HepG2 (cell line): ENCODE data around the gene CHRNB2. TPM values are rescaled to one million over a fixed set of nuclear protein-coding genes. Genes with fewer than 3 reads are reported as not detected.

Source experiments
- ATAC-seq: fragments of 200-7000 bp; cut with Tn5 transposase; 3 replicates; pipeline ENCODE4 v1.9.1; 2020; ENCODE audit warnings: mild to moderate bottlenecking, moderate library complexity
- BruUV-seq: library from RNA; stranded (reverse); fragments of 400-500 nt; replicated peaks from 2 replicates; lab custom pipeline; 2021; lab: Mats Ljungman, UMichigan
- CTCF ChIA-PET: fragments of 300-600 bp; formaldehyde crosslinking; extraction: SDS; loops from one replicate; lab custom pipeline; 2021; ENCODE audit warnings: low total read pairs, inconsistent platforms, low intra/inter-chr PET ratio; lab: Yijun Ruan, JAX
- POLR2A ChIA-PET: fragments of 350-600 bp; sonication (Branson Sonifier 250); formaldehyde crosslinking; loops from one replicate; lab custom pipeline; 2020; ENCODE audit warnings: antibody characterized with exemption, inconsistent platforms; lab: Yijun Ruan, JAX
- DNase-seq: peaks from one replicate; pipeline ENCODE4 v3.0.0-alpha.2; 2015; ENCODE audit warnings: low spot score
- FAIRE-seq: peaks from 3 replicates; lab custom pipeline; 2011; peaks lifted over from hg19 to GRCh38; lab: Jason Lieb, UNC
- H2AFZ ChIP-seq: one replicate; pipeline ENCODE4 v1.6.1; 2011; ENCODE audit warnings: low read length, inconsistent platforms
- H3K27ac ChIP-seq: fragments of 300-600 bp; 3 replicates; pipeline ENCODE4 v1.8.0; 2011; ENCODE audit warnings: mixed run types, mild to moderate bottlenecking, mixed read lengths, low read length, inconsistent platforms; ENCODE audit not compliant: insufficient read depth; ENCODE audit errors: extremely low read length
- H3K27me3 ChIP-seq, 2 experiments: fragments of 200-600 bp in 1 of 2; 2 replicates in 1 of 2; 3 replicates in 1 of 2; pipeline versions ENCODE4 v1.6.0 to v1.8.0; 2011; ENCODE audit warnings: low read length in 2 of 2, mild to moderate bottlenecking in 2 of 2, moderate library complexity in 2 of 2, inconsistent platforms in 1 of 2; ENCODE audit not compliant: insufficient read depth in 2 of 2, control insufficient read depth in 1 of 2
- H3K36me3 ChIP-seq, 2 experiments: fragments of 200-600 bp in 1 of 2; replicated peaks in 1 of 2; 2 replicates in 1 of 2; 3 replicates in 1 of 2; pipeline versions ENCODE4 v1.5.1 to v1.8.0; 2011; ENCODE audit warnings: low read length in 2 of 2, inconsistent platforms in 1 of 2; ENCODE audit not compliant: insufficient read depth in 2 of 2, control insufficient read depth in 1 of 2
- H3K4me1 ChIP-seq: 2 replicates; pipeline ENCODE4 v1.5.1; 2012; ENCODE audit warnings: low read length, inconsistent platforms; ENCODE audit not compliant: insufficient read depth
- H3K4me2 ChIP-seq: 2 replicates; pipeline ENCODE4 v1.6.0; 2011; ENCODE audit warnings: low read depth, low read length, inconsistent platforms
- H3K4me3 ChIP-seq, 3 experiments: fragments of 200-600 bp in 1 of 3; sonication (generic), shearing (Covaris generic) in 1 of 3; replicated peaks in 1 of 3; 2 replicates each; pipeline ENCODE4 v1.5.1; 2011 to 2016; ENCODE audit warnings: low read length in 3 of 3, inconsistent platforms in 2 of 3, low read depth in 2 of 3, mild to moderate bottlenecking in 2 of 3, control low read depth in 1 of 3, mixed read lengths in 1 of 3; ENCODE audit not compliant: insufficient read depth in 1 of 3
- H3K79me2 ChIP-seq: one replicate; pipeline ENCODE4 v1.6.1; 2011; ENCODE audit warnings: low read length, inconsistent platforms; ENCODE audit not compliant: insufficient read depth
- H3K9ac ChIP-seq: 2 replicates; pipeline ENCODE4 v1.6.0; 2011; ENCODE audit warnings: mild to moderate bottlenecking, low read depth, low read length, inconsistent platforms; ENCODE audit not compliant: insufficient read depth
- H3K9me3 ChIP-seq: 2 replicates; pipeline ENCODE4 v1.5.1; 2012; ENCODE audit warnings: mild to moderate bottlenecking, low read length
- H4K20me1 ChIP-seq: 2 replicates; pipeline ENCODE4 v1.6.0; 2011; ENCODE audit warnings: inconsistent platforms, mild to moderate bottlenecking, low read length, moderate library complexity; ENCODE audit not compliant: insufficient read depth
- KDM1A ChIP-seq: IDR thresholded peaks from 2 replicates; pipeline ENCODE4 v1.6.1; 2016; ENCODE audit warnings: missing compliant biosample characterization
- KLF11 ChIP-seq: IDR thresholded peaks from 2 replicates; pipeline ENCODE4 v1.6.1; 2016; ENCODE audit warnings: missing compliant biosample characterization
- NONO ChIP-seq, 2 experiments: fragments of 450-650 bp in 1 of 2; sonication (generic) in 1 of 2; formaldehyde crosslinking in 1 of 2; IDR thresholded peaks in 1 of 2; conservative IDR thresholded peaks in 1 of 2; 2 replicates each; pipeline versions ENCODE4 v1.6.1 to v1.8.0; 2017 to 2022; ENCODE audit warnings: mild to moderate bottlenecking in 1 of 2, missing genetic modification reagents in 1 of 2, moderate library complexity in 1 of 2
- SIN3A ChIP-seq: IDR thresholded peaks from 2 replicates; pipeline ENCODE4 v1.6.1; 2011; ENCODE audit warnings: low read depth, mild to moderate bottlenecking, control low read depth, low read length, borderline replicate concordance
- TEAD3 ChIP-seq: optimal IDR thresholded peaks from 2 replicates; pipeline ENCODE3; 2016; ENCODE audit warnings: borderline replicate concordance
- TEF ChIP-seq: sonication (generic); formaldehyde crosslinking; IDR thresholded peaks from 2 replicates; pipeline ENCODE4 v1.5.0; 2020; ENCODE audit warnings: missing genetic modification reagents
- THAP8 ChIP-seq: sonication (generic); formaldehyde crosslinking; IDR thresholded peaks from 2 replicates; pipeline ENCODE4 v1.5.1; 2020; ENCODE audit warnings: missing genetic modification reagents, mild to moderate bottlenecking, borderline replicate concordance
- ZFY ChIP-seq: sonication (generic); formaldehyde crosslinking; IDR thresholded peaks from 2 replicates; pipeline ENCODE4 v1.4.0; 2020; ENCODE audit warnings: missing genetic modification reagents
- ZMAT5 ChIP-seq: sonication (generic); formaldehyde crosslinking; IDR thresholded peaks from 2 replicates; pipeline ENCODE4 v1.5.0; 2020; ENCODE audit warnings: mild to moderate bottlenecking, low read depth, missing genetic modification reagents, borderline replicate concordance
- ZNF10 ChIP-seq: sonication (generic); formaldehyde crosslinking; IDR thresholded peaks from 2 replicates; pipeline ENCODE4 v1.4.0; 2020; ENCODE audit warnings: mild to moderate bottlenecking, low read depth, missing genetic modification reagents, borderline replicate concordance
- ZNF777 ChIP-seq: sonication (generic); formaldehyde crosslinking; IDR thresholded peaks from 2 replicates; pipeline ENCODE4 v1.4.0; 2020; ENCODE audit warnings: missing genetic modification reagents
- WGBS: methylation state at CpG from one replicate; pipeline ENCODE4 v1.1.6; 2017; ENCODE audit warnings: low lambda C conversion rate; 5-methylcytosine and 5-hydroxymethylcytosine counted together
- in situ Hi-C: cut with HindIII; loops from 2 replicates; pipeline ENCODE4 v1.10.0; 2017; ENCODE audit warnings: low pct_unique_long_range_greater_than_20kb; ENCODE audit not compliant: extremely low pct_ligation_motif_present
- intact Hi-C: fragments of 100-400 bp; cut with micrococcal nuclease; formaldehyde crosslinking; loops from one replicate; pipeline ENCODE4 v1.10.0; 2022; ENCODE audit not compliant: unreplicated experiment
- polyA plus RNA-seq, 8 experiments: library from polyadenylated mRNA; depleted of rRNA in 3 of 8; stranded (reverse) in 7 of 8; unstranded in 1 of 8; fragments of >200 nt; fragmentation: Illumina TruSeq in 4 of 8; extraction: Trizol in 4 of 8; gene quantifications; 2 replicates each; pipeline versions ENCODE4 v1.2.1 to v1.2.3, GENCODE V29; 2011 to 2016; ENCODE audit warnings: low read depth in 4 of 8, missing spikeins in 1 of 8, mixed read lengths in 1 of 8; ENCODE audit not compliant: insufficient read depth in 1 of 8
- total RNA-seq, 5 experiments: library from RNA; depleted of rRNA; stranded (reverse); fragments of >200 nt; fragmentation: Illumina TruSeq; extraction: Trizol; gene quantifications; 2 replicates each; pipeline ENCODE4 v1.2.3, GENCODE V29; 2016; ENCODE audit warnings: low read depth in 1 of 5

Gene CHRNB2
- total and polyA plus RNA-seq, 2 of the 13 experiments (the other 11 are each of a cell fraction or from before 2014, with no cell fraction given), result 0.03 to 0.07 TPM

DNA sequence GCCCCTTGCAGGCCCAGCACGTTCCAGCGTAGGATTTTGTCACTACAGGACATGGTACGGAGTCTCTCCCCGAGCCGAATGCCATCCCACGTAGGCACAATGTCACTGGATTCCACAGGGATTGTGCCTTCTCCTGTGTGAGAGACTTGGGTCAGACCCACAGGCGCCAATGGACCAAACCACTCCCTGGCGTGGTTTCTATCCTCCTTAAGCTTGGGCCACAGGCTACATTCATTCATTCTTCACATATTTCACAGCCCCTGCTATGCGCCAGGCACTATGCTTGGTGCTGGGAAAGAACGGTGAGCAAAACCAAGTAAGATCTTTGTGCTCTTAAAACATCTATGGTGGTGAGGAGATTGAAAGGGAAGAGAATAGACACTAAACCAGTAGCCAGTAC, 18.7 kb downstream of the CHRNB2 start:
- peaks cover 43 to 95% of the 10 kb centered on the region in 2 experiments for H3K36me3 ChIP-seq
- in situ Hi-C loops, result no loop called here

More for the DNA sequence above, 18.7 kb downstream of the CHRNB2 start:
- Histone ChIP-seq H3K9me3 (no peaks in the 10 kb centered on the region), H4K20me1 (no peaks in the 10 kb centered on the region), H2AFZ (no peak overlapping the region), H3K27ac (no peak overlapping the region), H3K4me3 (no peak overlapping the region), H3K4me1 (0 out of 2 replicates have a peak, but pooled peaks cover 3% of the 10 kb centered on the region), H3K27me3 (no peaks in the 10 kb centered on the region), H3K4me2 (no peak overlapping the region), H3K79me2 (no peaks in the 10 kb centered on the region), H3K9ac (no peak overlapping the region)
- no TSS peak for BruUV-seq
- DNase-seq (no peak), FAIRE-seq (no peak), ATAC-seq (no peak)
- 96% methylated on average over 10 of the region's 10 CpGs for WGBS
- TF ChIP-seq ZFY (CRISPR knock-in tag) (no peak), TEF (CRISPR knock-in tag) (no peak), NONO (IDR thresholded peaks at IDR 0.05) (no peak), NONO (CRISPR knock-in tag; conservative IDR thresholded peaks at IDR 0.05) (no peak), KLF11 (CRISPR knock-in tag) (no peak), THAP8 (CRISPR knock-in tag) (no peak), ZNF10 (no peak), KDM1A (CRISPR knock-in tag) (no peak), ZMAT5 (CRISPR knock-in tag) (no peak), TEAD3 (no peak), ZNF777 (no peak), SIN3A (no peak)
- intact Hi-C loops, result no loop called here
- ChIA-PET POLR2A (no interaction called here), CTCF (no interaction called here)
